Measurements from ENCODE around the gene TNFAIP8L2. TPM values are rescaled to one million over a fixed set of nuclear protein-coding genes. Genes with fewer than 3 reads are reported as not detected.

TNFAIP8L2 gene
- total and polyA plus RNA-seq, 2 of the 4 experiments (the other 2 are of a cell fraction): not detected

DNA sequence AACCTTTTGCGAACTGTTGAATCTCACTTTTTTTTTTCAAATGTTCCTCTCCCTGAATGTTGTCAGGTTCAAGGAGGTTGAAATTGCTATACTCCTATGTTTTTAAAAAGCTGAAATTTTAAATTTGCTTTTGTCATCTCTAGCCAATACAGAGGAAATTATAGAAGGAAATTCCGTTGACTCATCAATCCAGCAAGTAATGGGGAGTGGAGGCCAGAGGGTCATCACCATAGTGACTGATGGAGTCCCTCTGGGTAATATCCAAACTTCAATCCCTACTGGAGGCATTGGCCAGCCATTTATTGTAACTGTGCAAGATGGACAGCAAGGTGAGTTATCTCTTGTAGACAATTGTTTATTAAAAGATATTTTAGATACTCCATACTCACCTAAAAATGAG is 49.6 kb upstream of the TNFAIP8L2 start:
- Histone ChIP-seq H3K4ac (ENCODE audit: low read depth, low read length) (no peak overlapping the region), H3K18ac (ENCODE audit: low read depth, low read length) (no peak overlapping the region), H3K4me3 (ENCODE audit: insufficient read depth, low read depth, low read length) (no peak overlapping the region), H3K4me2 (ENCODE audit: low read depth, low read length) (no peak overlapping the region), H3K36me3 (ENCODE audit: control insufficient read depth, insufficient read depth, low read length) (0 out of 2 replicates have a peak, but pooled peaks cover 1% of the 10 kb centered on the region), H3K27me3 (ENCODE audit: control insufficient read depth, insufficient read depth, low read length) (no peaks in the 10 kb centered on the region), H3K14ac (replicated peaks; ENCODE audit: low read depth, low read length) (no peak overlapping the region), H2BK5ac (ENCODE audit: low read depth, low read length, poor library complexity, severe bottlenecking) (no peak overlapping the region), H2BK120ac (ENCODE audit: low read depth, low read length) (no peak overlapping the region), H2BK15ac (ENCODE audit: low read depth, low read length) (no peak overlapping the region), H3K9ac (ENCODE audit: low read depth, low read length) (no peak overlapping the region), H2AFZ (replicated peaks; ENCODE audit: low read length, poor library complexity) (no peak overlapping the region), H2AK9ac (replicated peaks; ENCODE audit: low read depth, low read length, poor library complexity) (no peak overlapping the region), H2BK20ac (ENCODE audit: low read depth, low read length) (no peak overlapping the region), H4K8ac (ENCODE audit: low read depth in 2 of 2, low read length in 2 of 2) (no peak overlapping the region), H3K27ac (ENCODE audit: insufficient read depth, low read length) (no peak overlapping the region), H3K9me1 (ENCODE audit: insufficient read depth, low read length) (no peaks in the 10 kb centered on the region), H2AK5ac (ENCODE audit: low read depth, low read length) (no peak overlapping the region), H3K23ac (ENCODE audit: low read depth, low read length) (no peak overlapping the region), H4K5ac (ENCODE audit: low read depth, low read length) (no peak overlapping the region), H4K20me1 (ENCODE audit: insufficient read depth, low read length) (no peaks in the 10 kb centered on the region), H3K56ac (ENCODE audit: extremely low read depth, insufficient read depth, low read length) (no peak overlapping the region; the same call in 1 of the 2 replicates), H3K79me1 (ENCODE audit: low read depth in 1 of 2, low read length in 2 of 2) (no peaks in the 10 kb centered on the region), H3K9me3 (ENCODE audit: control insufficient read depth, insufficient read depth, low read length) (no peaks in the 10 kb centered on the region), H3K4me1 (ENCODE audit: control insufficient read depth, insufficient read depth, low read length) (no peaks in the 10 kb centered on the region), H4K91ac (ENCODE audit: insufficient read depth, low read depth, low read length) (no peak overlapping the region)
- TF ChIP-seq RCOR1 (IDR thresholded peaks at IDR 0.05; ENCODE audit: insufficient replicate concordance, low read length): no peak
- TF ChIP-seq MAFK (IDR thresholded peaks at IDR 0.05; ENCODE audit: low read depth, low read length): peak; percentile 42
- intact Hi-C loops (cut with micrococcal nuclease): loop anchor here (10.0 kb wide), 1 partner anchor 148 kb away; the partner anchor contains the start of gene PSMD4
- CTCF ChIA-PET: no interaction called here
- dilution Hi-C loops (cut with HindIII; ENCODE audit: low sequenced_read_pairs, unreplicated experiment): no loop called here
- BruUV-seq (replicated peaks): no TSS peak
- ATAC-seq (ENCODE audit: low read depth) (peak; percentile 71; the same call in 1 of the 2 replicates), DNase-seq (peak; percentile 68)
- in situ Hi-C loops (cut with MboI; ENCODE audit: low sequenced_read_pairs): no loop called here
- no CpG with 5 or more reads among the region's 2 CpGs for WGBS, 2 experiments (ENCODE audit: extremely low coverage in 2 of 2, insufficient read length in 1 of 2)
- POLR2A ChIA-PET (ENCODE audit: unreplicated experiment): no interaction called here

Measured in IMR-90 (cell line).